VCaP (cell line): ENCODE data around the gene FBXW10B.
"Not testable (repeated sequence)": the region's sequence is repeated elsewhere in the genome, so short reads cannot be mapped to it uniquely, and the experiment has no call there.

Experiments used
- H3K27ac ChIP-seq: fragments of 450-650 bp; 2 replicates; pipeline ENCODE4 v1.5.1; 2017
- TF ChIP-seq, protein P1 (sequence below): fragments of 450-650 bp; conservative IDR thresholded peaks from 2 replicates; pipeline ENCODE4 v1.5.1; 2017; ENCODE audit warnings: mild to moderate bottlenecking, moderate library complexity

The FBXW10B gene

DNA sequence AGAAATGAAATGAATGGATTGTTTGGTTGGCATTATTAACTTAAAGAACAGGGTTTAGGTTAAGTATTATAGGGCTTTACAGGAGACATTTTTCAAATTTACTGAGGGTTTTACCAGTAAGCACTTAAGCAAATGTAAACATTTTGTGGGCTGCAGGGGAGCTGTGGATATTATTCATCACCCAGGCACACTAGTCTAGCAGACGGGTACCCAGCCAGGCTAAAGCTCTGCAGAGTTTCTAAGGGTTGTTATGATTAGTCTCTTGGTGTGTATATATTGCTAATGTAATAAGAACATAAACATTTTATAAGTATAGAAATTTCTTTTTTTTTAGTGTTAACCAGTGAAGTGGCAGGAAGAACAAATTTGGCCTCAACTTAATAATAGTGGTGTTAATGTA lies 42.7 kb downstream of the FBXW10B start:
- not testable (repeated sequence) for H3K27ac ChIP-seq

DNA sequence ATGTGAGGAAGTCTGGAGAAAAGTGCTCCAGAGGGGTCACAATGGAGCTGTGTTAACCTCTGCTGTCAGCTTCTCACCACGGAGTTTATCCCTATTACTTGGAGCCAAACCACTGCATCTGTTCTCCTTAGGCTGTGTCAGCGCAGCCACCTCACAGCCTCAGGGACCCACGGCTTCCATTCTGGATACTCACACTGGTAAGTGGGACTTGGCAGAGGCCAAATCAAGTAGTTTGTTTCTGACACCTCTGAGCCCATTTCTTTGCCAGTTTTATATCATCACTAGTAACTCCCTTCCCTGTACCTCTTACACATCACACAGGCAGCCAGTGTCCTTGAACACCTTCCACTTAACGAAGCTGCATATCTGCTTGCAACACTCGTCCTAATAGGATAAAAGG lies 44.8 kb downstream of the FBXW10B start:
- not testable (repeated sequence) for H3K27ac ChIP-seq

DNA sequence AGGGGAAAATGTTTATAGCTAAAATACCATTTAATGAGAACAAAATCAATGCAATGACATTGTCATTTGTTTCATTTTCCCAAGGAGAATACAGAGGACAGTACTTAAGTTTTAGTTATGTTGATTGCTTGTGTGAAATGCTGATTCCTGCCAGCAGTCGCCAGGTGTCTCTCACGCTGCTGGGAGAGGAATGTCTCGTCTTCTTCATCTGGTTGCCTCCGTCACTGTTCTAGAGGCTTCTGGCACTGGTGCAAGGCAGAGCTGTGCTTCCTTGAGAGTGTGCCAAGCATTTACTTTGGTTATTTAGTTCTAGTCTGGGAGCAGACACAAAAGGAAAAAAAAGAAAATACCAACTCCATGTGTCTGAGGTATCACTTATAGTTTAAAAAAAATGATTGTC lies 45.6 kb downstream of the FBXW10B start:
- not testable (repeated sequence) for H3K27ac ChIP-seq
- TF ChIP-seq, protein P1, sequence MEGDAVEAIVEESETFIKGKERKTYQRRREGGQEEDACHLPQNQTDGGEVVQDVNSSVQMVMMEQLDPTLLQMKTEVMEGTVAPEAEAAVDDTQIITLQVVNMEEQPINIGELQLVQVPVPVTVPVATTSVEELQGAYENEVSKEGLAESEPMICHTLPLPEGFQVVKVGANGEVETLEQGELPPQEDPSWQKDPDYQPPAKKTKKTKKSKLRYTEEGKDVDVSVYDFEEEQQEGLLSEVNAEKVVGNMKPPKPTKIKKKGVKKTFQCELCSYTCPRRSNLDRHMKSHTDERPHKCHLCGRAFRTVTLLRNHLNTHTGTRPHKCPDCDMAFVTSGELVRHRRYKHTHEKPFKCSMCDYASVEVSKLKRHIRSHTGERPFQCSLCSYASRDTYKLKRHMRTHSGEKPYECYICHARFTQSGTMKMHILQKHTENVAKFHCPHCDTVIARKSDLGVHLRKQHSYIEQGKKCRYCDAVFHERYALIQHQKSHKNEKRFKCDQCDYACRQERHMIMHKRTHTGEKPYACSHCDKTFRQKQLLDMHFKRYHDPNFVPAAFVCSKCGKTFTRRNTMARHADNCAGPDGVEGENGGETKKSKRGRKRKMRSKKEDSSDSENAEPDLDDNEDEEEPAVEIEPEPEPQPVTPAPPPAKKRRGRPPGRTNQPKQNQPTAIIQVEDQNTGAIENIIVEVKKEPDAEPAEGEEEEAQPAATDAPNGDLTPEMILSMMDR, result 0 out of 2 replicates have a peak, but pooled peaks have one; percentile 11
